HG03025 (cell line): ENCODE measurements around the gene LDLR.
"Not testable (repeated sequence)": the region's sequence is repeated elsewhere in the genome, so short reads cannot be mapped to it uniquely, and the experiment has no call there.

Experiments
- ATAC-seq: cut with Tn5 transposase; IDR thresholded peaks from one replicate; pipeline ENCODE4 v1.9.1; 2021; ENCODE audit warnings: mild to moderate bottlenecking, moderate library complexity; ENCODE audit not compliant: unreplicated experiment, low FRiP score

The LDLR gene

GRCh38 chr19:11166281-11167142, 77.2 kb downstream of the LDLR start:
- no peak for ATAC-seq

DNA sequence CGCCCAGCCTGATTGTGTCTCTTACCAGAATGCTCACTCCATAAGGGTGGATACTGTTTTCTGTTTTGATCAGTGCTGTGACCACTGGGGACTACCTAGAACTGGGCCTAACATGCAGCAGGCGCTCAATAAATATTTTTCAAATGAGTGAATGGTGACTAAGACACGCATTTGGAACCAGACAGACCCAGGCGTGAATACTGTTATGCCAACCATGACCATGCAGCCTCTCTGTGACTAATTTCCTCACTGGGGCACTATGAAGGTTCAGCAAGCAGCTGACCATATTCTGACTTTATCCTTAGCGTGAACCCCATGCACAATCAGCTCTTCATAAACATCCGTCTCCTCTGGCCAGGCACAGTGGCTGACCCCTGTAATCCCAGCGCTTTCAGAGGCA, 79.3 kb downstream of the LDLR start:
- no peak for ATAC-seq

GRCh38 chr19:11169896-11170678, 80.8 kb downstream of the LDLR start:
- no peak for ATAC-seq

GRCh38 chr19:11171144-11171543, 81.9 kb downstream of the LDLR start:
- no peak for ATAC-seq

- no peak for ATAC-seq
These were observed 83.3 kb downstream of the LDLR start for GRCh38 chr19:11172576-11172975.

- no peak for ATAC-seq
These were observed 84.4 kb downstream of the LDLR start for GRCh38 chr19:11173516-11174155.

- ATAC-seq: no peak
These were observed 85.1 kb downstream of the LDLR start for GRCh38 chr19:11174336-11174735.

GRCh38 chr19:11175920-11176319, 86.7 kb downstream of the LDLR start:
- ATAC-seq: no peak

DNA sequence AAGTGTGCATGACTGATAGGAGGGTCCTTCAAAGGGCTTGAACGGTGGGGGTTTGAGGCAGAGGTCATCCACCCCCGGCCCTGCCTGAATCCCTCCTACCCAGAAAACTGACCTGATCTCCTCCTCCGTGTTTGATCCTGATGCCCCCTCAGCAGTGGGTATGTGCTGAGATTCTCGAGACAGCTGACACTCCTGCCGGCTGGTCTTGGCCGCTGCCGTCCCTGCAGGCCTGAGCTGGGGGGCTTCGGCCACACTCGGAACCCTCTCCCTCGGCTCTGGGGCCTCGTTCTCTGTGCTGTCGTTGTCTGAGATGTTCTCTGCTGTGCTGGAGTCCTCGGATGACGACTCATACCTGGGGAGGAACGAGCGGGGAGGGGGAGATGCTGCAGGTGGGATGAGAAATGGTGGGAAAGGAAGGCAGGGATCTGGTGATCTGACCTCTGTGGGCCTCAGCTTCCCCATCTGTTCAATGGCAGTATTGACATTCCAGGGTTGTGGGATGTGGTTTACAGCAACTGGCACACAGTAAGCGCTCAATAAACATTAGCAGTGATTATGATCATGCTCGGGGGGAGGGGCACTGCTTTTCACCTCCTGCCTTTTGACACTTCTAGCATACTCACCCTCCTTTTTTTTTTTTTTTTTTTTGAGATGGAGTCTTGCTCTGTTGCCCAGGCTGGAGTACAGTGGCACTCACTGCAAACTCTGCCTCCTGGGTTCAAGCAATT, 87.4 kb downstream of the LDLR start:
- no peak for ATAC-seq

DNA sequence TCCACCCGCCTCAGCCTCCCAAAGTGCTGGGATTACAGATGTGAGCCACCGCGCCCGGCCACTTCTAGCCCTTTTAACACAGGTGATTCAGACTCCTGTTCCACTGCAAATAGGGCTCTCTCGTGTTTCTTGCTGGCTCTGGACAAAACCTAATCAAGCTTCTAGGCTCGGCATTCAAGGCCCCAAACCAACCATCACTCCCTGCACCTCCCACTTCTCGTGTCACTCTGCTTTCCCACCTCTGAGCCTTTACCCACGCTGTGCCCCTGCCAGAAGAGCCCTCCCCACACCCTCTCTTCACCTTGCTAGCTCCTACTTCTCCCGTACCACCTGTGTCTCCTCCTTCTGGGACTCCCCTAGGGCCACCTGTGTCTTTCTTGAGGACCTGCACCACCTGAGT, 88.3 kb downstream of the LDLR start:
- ATAC-seq: no peak

GRCh38 chr19:11179145-11179465, 89.8 kb downstream of the LDLR start:
- not testable (repeated sequence) for ATAC-seq

- ATAC-seq: no peak
These were observed 90.5 kb downstream of the LDLR start for GRCh38 chr19:11179716-11180297.

DNA sequence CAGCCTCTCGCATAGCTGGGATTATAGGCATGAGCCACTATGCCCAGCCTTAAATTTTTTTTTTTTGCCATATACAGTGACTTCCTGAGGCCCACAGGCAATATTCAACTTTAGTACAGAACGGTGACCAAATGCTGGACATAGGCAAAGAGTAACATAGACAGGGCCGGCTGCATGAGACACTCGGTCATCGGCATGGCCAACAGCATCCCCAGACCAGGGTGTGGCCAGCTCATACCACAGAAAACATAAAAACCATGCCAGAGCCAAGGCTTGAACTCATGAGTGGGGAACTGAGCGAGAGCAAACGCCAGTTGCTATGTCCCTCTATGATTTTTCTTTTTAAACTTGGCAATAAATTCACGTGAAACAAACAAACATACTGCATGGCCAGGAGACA, 91.1 kb downstream of the LDLR start:
- no peak for ATAC-seq

DNA sequence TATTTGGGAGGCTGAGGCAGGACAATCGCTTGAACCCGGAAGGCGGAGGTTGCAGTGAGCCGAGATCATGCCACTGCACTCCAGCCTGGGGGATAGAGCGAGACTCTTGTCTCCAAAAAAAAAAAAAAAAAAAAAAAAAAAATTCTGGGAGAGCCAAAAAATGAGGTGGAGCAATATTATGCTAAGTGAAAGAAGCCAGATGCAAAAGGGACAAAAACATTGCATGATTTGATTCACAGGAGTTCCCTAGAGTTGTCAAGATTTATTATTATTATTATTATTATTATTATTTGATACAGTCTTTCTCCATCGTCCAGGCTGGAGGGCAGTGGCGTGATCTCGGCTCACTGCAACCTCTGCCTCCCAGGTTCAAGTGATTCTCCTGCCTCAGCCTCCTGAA, 91.7 kb downstream of the LDLR start:
- not testable (repeated sequence) for ATAC-seq

DNA sequence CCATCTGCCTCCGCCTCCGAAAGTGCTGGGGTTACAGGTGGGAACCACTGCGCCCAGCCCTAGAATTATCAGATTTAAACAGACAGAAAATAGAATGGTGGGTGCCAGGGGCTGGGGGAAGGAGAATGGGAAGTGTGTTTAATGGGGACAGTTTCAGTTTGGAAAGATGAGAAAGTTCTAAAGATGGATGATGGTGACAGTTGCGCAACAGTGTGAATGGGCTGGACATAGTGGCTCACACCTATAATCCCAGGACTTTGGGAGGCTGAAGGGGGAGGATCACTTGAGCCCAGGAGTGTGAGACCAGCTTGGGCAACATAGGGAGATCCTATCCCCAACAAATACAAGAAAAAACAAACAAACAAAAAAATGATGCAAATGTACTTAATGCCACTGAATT, 92.2 kb downstream of the LDLR start:
- ATAC-seq: no peak
